ENCODE data around the gene LORICRIN.

Gene LORICRIN

GRCh38 chr1:153248176-153248879 is 11.2 kb upstream of the LORICRIN start:
- no peak overlapping the region for H3K9ac ChIP-seq (ENCODE audit: low read length)
- H3K27me3 ChIP-seq (ENCODE audit: insufficient read depth, low read length) = no peaks in the 10 kb centered on the region
- H3K4me2 ChIP-seq (ENCODE audit: low read length) = no peak overlapping the region
- no peaks in the 10 kb centered on the region for H3K79me1 ChIP-seq (ENCODE audit: low read length)
- H2BK120ac ChIP-seq (ENCODE audit: insufficient read depth, low read length, poor library complexity) = no peak overlapping the region
- no CpG with 5 or more reads among the region's 5 CpGs for WGBS (ENCODE audit: extremely low coverage, insufficient coverage, insufficient read length)
- H3K9me3 ChIP-seq (ENCODE audit: insufficient read depth, low read depth, low read length) = no peaks in the 10 kb centered on the region
- H2BK5ac ChIP-seq (ENCODE audit: low read depth, low read length, poor library complexity) = no peak overlapping the region
- H4K12ac ChIP-seq (ENCODE audit: low read depth, low read length) = no peak overlapping the region
- no peak overlapping the region for H2AK5ac ChIP-seq (ENCODE audit: low read length)
- no peak overlapping the region for H3K18ac ChIP-seq (ENCODE audit: low read length)
- H2AFZ ChIP-seq (ENCODE audit: insufficient read depth, low read length, poor library complexity) = no peak overlapping the region
- no peak overlapping the region for H2BK12ac ChIP-seq (ENCODE audit: low read length)
- no peak overlapping the region for H3K14ac ChIP-seq (ENCODE audit: low read length)
- no peaks in the 10 kb centered on the region for H3K4me1 ChIP-seq (ENCODE audit: control insufficient read depth in 1 of 2, insufficient read depth in 2 of 2, low read length in 2 of 2)
- H3K23ac ChIP-seq (ENCODE audit: low read length) = no peak overlapping the region
- no peak overlapping the region for H4K8ac ChIP-seq (ENCODE audit: low read depth, low read length)
- H4K91ac ChIP-seq (ENCODE audit: low read depth, low read length) = no peak overlapping the region
- H3K79me2 ChIP-seq (ENCODE audit: control insufficient read depth, insufficient read depth, low read length, poor library complexity) = no peaks in the 10 kb centered on the region
- no peak overlapping the region for H3K4me3 ChIP-seq (ENCODE audit: low read depth, low read length)
- no peak overlapping the region for H3K4ac ChIP-seq (ENCODE audit: low read depth, low read length)
- no peaks in the 10 kb centered on the region for H3K36me3 ChIP-seq (ENCODE audit: control insufficient read depth in 1 of 2, insufficient read depth in 2 of 2, low read length in 2 of 2)
- no peak for DNase-seq
- H3K27ac ChIP-seq (ENCODE audit: low read depth, low read length) = no peak overlapping the region

DNA sequence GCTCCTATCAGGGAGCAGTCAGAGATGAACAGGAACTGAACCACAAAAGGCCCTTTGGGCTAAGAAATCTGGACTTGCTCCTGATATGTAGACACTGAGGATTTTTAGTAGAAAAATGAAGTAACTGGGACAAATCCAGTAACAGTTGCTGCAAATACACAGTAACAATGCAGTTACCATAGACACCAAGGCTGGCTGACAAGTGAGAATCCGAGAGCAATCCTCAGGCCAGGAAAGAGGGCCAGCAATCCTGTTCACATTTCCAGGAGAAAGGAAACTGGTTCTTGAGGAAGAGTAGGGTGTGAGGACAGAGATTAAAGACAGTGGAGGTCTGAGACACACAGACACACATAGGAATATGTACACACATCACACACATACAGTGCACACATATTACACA is 9.3 kb upstream of the LORICRIN start:
- Histone ChIP-seq H3K27me3 (ENCODE audit: insufficient read depth, low read length) (no peaks in the 10 kb centered on the region), H4K12ac (ENCODE audit: low read depth, low read length) (no peak overlapping the region), H3K4me2 (ENCODE audit: low read length) (no peak overlapping the region), H4K91ac (ENCODE audit: low read depth, low read length) (no peak overlapping the region), H3K79me2 (ENCODE audit: control insufficient read depth, insufficient read depth, low read length, poor library complexity) (no peaks in the 10 kb centered on the region), H4K8ac (ENCODE audit: low read depth, low read length) (no peak overlapping the region), H2BK12ac (ENCODE audit: low read length) (no peak overlapping the region), H3K4me1 (ENCODE audit: control insufficient read depth in 1 of 2, insufficient read depth in 2 of 2, low read length in 2 of 2) (no peaks in the 10 kb centered on the region), H3K4me3 (ENCODE audit: low read depth, low read length) (no peak overlapping the region), H2AFZ (ENCODE audit: insufficient read depth, low read length, poor library complexity) (no peak overlapping the region), H3K36me3 (ENCODE audit: control insufficient read depth in 1 of 2, insufficient read depth in 2 of 2, low read length in 2 of 2) (no peaks in the 10 kb centered on the region), H3K9ac (ENCODE audit: low read length) (no peak overlapping the region), H3K4ac (ENCODE audit: low read depth, low read length) (no peak overlapping the region), H2BK120ac (ENCODE audit: insufficient read depth, low read length, poor library complexity) (no peak overlapping the region), H3K18ac (ENCODE audit: low read length) (no peak overlapping the region), H2AK5ac (ENCODE audit: low read length) (no peak overlapping the region), H2BK5ac (ENCODE audit: low read depth, low read length, poor library complexity) (no peak overlapping the region), H3K79me1 (ENCODE audit: low read length) (no peaks in the 10 kb centered on the region), H3K14ac (ENCODE audit: low read length) (no peak overlapping the region), H3K27ac (ENCODE audit: low read depth, low read length) (no peak overlapping the region), H3K9me3 (ENCODE audit: insufficient read depth, low read depth, low read length) (no peaks in the 10 kb centered on the region), H3K23ac (ENCODE audit: low read length) (no peak overlapping the region)
- no CpG with 5 or more reads among the region's 1 CpG for WGBS (ENCODE audit: extremely low coverage, insufficient coverage, insufficient read length)
- DNase-seq = no peak

GRCh38 chr1:153251087-153251486 is 8.4 kb upstream of the LORICRIN start:
- Histone ChIP-seq H3K79me2 (ENCODE audit: control insufficient read depth, insufficient read depth, low read length, poor library complexity) (no peaks in the 10 kb centered on the region), H2AK5ac (ENCODE audit: low read length) (no peak overlapping the region), H4K91ac (ENCODE audit: low read depth, low read length) (no peak overlapping the region), H3K4me2 (ENCODE audit: low read length) (no peak overlapping the region), H2BK5ac (ENCODE audit: low read depth, low read length, poor library complexity) (no peak overlapping the region), H4K8ac (ENCODE audit: low read depth, low read length) (no peak overlapping the region), H3K4ac (ENCODE audit: low read depth, low read length) (no peak overlapping the region), H3K23ac (ENCODE audit: low read length) (no peak overlapping the region), H3K27ac (ENCODE audit: low read depth, low read length) (no peak overlapping the region), H3K4me3 (ENCODE audit: low read depth, low read length) (no peak overlapping the region), H3K18ac (ENCODE audit: low read length) (no peak overlapping the region), H4K12ac (ENCODE audit: low read depth, low read length) (no peak overlapping the region), H3K79me1 (ENCODE audit: low read length) (no peaks in the 10 kb centered on the region), H3K27me3 (ENCODE audit: insufficient read depth, low read length) (no peaks in the 10 kb centered on the region), H3K14ac (ENCODE audit: low read length) (no peak overlapping the region), H3K4me1 (ENCODE audit: control insufficient read depth in 1 of 2, insufficient read depth in 2 of 2, low read length in 2 of 2) (no peaks in the 10 kb centered on the region), H3K9me3 (ENCODE audit: insufficient read depth, low read depth, low read length) (no peaks in the 10 kb centered on the region), H2BK120ac (ENCODE audit: insufficient read depth, low read length, poor library complexity) (no peak overlapping the region), H3K9ac (ENCODE audit: low read length) (no peak overlapping the region), H2AFZ (ENCODE audit: insufficient read depth, low read length, poor library complexity) (no peak overlapping the region), H3K36me3 (ENCODE audit: control insufficient read depth in 1 of 2, insufficient read depth in 2 of 2, low read length in 2 of 2) (no peaks in the 10 kb centered on the region), H2BK12ac (ENCODE audit: low read length) (no peak overlapping the region)
- no CpG with 5 or more reads among the region's 2 CpGs for WGBS (ENCODE audit: extremely low coverage, insufficient coverage, insufficient read length)
- DNase-seq = no peak

DNA sequence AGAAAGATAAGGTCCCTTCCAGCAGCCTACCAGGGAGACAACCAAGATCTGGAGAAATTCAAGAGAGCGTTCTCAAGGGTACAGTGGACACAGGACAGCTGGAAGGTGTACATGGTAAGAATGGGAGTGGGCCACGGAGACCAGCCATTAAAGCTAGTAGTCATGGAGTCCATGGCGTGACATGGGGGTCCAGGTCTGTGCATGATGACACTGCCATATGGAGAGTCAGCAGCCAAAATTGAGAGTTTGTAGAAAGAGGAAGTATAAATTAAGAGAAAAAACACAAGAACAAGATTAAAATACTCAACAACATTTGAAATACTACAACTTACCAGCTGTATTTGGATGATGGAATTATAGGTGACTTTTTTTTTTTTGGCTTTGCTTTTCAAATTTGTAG is 7.9 kb upstream of the LORICRIN start:
- no peak overlapping the region for H4K91ac ChIP-seq (ENCODE audit: low read depth, low read length)
- WGBS (ENCODE audit: extremely low coverage, insufficient coverage, insufficient read length) = no CpG with 5 or more reads among the region's 3 CpGs
- no peak overlapping the region for H3K27ac ChIP-seq (ENCODE audit: low read depth, low read length)
- no peak overlapping the region for H2BK12ac ChIP-seq (ENCODE audit: low read length)
- H3K9me3 ChIP-seq (ENCODE audit: insufficient read depth, low read depth, low read length) = no peaks in the 10 kb centered on the region
- H3K18ac ChIP-seq (ENCODE audit: low read length) = no peak overlapping the region
- H4K8ac ChIP-seq (ENCODE audit: low read depth, low read length) = no peak overlapping the region
- no peaks in the 10 kb centered on the region for H3K27me3 ChIP-seq (ENCODE audit: insufficient read depth, low read length)
- H3K36me3 ChIP-seq (ENCODE audit: control insufficient read depth in 1 of 2, insufficient read depth in 2 of 2, low read length in 2 of 2) = no peaks in the 10 kb centered on the region
- H3K79me2 ChIP-seq (ENCODE audit: control insufficient read depth, insufficient read depth, low read length, poor library complexity) = no peaks in the 10 kb centered on the region
- no peaks in the 10 kb centered on the region for H3K4me1 ChIP-seq (ENCODE audit: control insufficient read depth in 1 of 2, insufficient read depth in 2 of 2, low read length in 2 of 2)
- no peak overlapping the region for H3K14ac ChIP-seq (ENCODE audit: low read length)
- no peak overlapping the region for H2AFZ ChIP-seq (ENCODE audit: insufficient read depth, low read length, poor library complexity)
- no peak for DNase-seq
- H3K23ac ChIP-seq (ENCODE audit: low read length) = no peak overlapping the region
- H3K4me2 ChIP-seq (ENCODE audit: low read length) = no peak overlapping the region
- H2BK5ac ChIP-seq (ENCODE audit: low read depth, low read length, poor library complexity) = no peak overlapping the region
- H3K4me3 ChIP-seq (ENCODE audit: low read depth, low read length) = no peak overlapping the region
- H4K12ac ChIP-seq (ENCODE audit: low read depth, low read length) = no peak overlapping the region
- no peak overlapping the region for H2BK120ac ChIP-seq (ENCODE audit: insufficient read depth, low read length, poor library complexity)
- no peak overlapping the region for H3K9ac ChIP-seq (ENCODE audit: low read length)
- H3K4ac ChIP-seq (ENCODE audit: low read depth, low read length) = no peak overlapping the region
- no peaks in the 10 kb centered on the region for H3K79me1 ChIP-seq (ENCODE audit: low read length)
- H2AK5ac ChIP-seq (ENCODE audit: low read length) = no peak overlapping the region
